Lower leg skin (tissue), 3 donors: ENCODE results near the gene MARCHF10.

Experiments
- POLR2A ChIP-seq, 2 donors: fragments of 450-650 bp; IDR thresholded peaks; one replicate each; pipeline ENCODE4 v1.6.1; 2016 to 2017; ENCODE audit warnings: antibody characterized with exemption in 2 of 2, mild to moderate bottlenecking in 1 of 2, moderate library complexity in 1 of 2
- TF ChIP-seq, protein P1 (sequence below), 3 donors: fragments of 450-650 bp; IDR thresholded peaks; one replicate each; pipeline ENCODE4 v1.5.1; 2016; ENCODE audit warnings: antibody characterized with exemption in 3 of 3, mild to moderate bottlenecking in 3 of 3, moderate library complexity in 2 of 3

DNA sequence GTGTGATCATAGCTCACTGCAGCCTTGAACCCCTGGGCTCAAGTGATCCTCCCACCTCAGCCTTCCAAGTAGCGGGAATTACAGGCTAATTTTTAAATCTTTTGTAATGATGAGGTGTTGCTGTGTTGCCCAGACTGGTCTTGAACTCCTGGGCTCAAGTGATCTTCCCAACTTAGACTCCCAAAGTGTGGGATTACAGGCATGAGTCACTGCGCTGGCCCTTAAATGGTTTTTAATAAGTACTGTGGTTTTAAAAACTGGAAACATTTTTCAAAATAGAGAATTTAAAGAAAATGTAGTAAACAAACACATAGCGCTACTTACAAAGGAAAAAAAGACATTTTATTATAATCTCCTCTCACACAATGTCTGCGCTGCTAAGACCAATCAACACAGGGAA, 32.2 kb downstream of the MARCHF10 start:
- TF ChIP-seq, protein P1, sequence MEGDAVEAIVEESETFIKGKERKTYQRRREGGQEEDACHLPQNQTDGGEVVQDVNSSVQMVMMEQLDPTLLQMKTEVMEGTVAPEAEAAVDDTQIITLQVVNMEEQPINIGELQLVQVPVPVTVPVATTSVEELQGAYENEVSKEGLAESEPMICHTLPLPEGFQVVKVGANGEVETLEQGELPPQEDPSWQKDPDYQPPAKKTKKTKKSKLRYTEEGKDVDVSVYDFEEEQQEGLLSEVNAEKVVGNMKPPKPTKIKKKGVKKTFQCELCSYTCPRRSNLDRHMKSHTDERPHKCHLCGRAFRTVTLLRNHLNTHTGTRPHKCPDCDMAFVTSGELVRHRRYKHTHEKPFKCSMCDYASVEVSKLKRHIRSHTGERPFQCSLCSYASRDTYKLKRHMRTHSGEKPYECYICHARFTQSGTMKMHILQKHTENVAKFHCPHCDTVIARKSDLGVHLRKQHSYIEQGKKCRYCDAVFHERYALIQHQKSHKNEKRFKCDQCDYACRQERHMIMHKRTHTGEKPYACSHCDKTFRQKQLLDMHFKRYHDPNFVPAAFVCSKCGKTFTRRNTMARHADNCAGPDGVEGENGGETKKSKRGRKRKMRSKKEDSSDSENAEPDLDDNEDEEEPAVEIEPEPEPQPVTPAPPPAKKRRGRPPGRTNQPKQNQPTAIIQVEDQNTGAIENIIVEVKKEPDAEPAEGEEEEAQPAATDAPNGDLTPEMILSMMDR (IDR thresholded peaks at IDR 0.05): no peak
- no peak for TF ChIP-seq POLR2A (IDR thresholded peaks at IDR 0.05)
